K562 (cell line): Measurements from ENCODE around the gene CARMIL1. TPM values are rescaled to one million over a fixed set of nuclear protein-coding genes. Genes with fewer than 3 reads are reported as not detected.

ENCODE experiments used
- ATAC-seq: fragments of 200-7000 bp; cut with Tn5 transposase; 3 replicates; pipeline ENCODE4 v1.9.1; 2020; ENCODE audit warnings: moderate library complexity
- BruUV-seq: library from RNA; stranded (reverse); fragments of 400-500 nt; replicated peaks from 2 replicates; lab custom pipeline; 2021; lab: Mats Ljungman, UMichigan
- CTCF ChIA-PET: fragments of 300-600 bp; formaldehyde crosslinking; extraction: SDS; loops from one replicate; lab custom pipeline; 2021; ENCODE audit warnings: low intra/inter-chr PET ratio; lab: Yijun Ruan, JAX
- POLR2A ChIA-PET: fragments of 300-600, 350-650 bp; sonication (Branson Sonifier 250); formaldehyde crosslinking; extraction: SDS; loops from one replicate; lab custom pipeline; 2021; ENCODE audit warnings: antibody characterized with exemption, inconsistent platforms; lab: Yijun Ruan, JAX
- DNase-seq, 4 experiments: peaks; one replicate each; pipeline versions ENCODE4 v3.0.0 to v3.0.0-alpha.2; 2011 to 2018; ENCODE audit warnings: low spot score in 3 of 4, mixed read lengths in 3 of 4; ENCODE audit errors: extremely low read depth in 1 of 4
- FAIRE-seq: peaks from 2 replicates; lab custom pipeline; 2011; peaks lifted over from hg19 to GRCh38; lab: Jason Lieb, UNC
- H2AFZ ChIP-seq: 2 replicates; pipeline ENCODE4 v1.6.0; 2011; ENCODE audit warnings: low read depth, low read length, control low read depth, inconsistent platforms
- H3K27ac ChIP-seq: fragments of 200-600 bp; 3 replicates; pipeline ENCODE4 v1.8.0; 2011; ENCODE audit warnings: low read depth, mild to moderate bottlenecking, control low read depth, inconsistent platforms, low read length, moderate library complexity, mixed read lengths; ENCODE audit errors: extremely low read depth
- H3K27me3 ChIP-seq, 2 experiments: fragments of 300-600 bp in 1 of 2; 2 replicates in 1 of 2; 3 replicates in 1 of 2; pipeline versions ENCODE4 v1.6.0 to v1.8.0; 2011; ENCODE audit warnings: inconsistent platforms in 2 of 2, low read length in 2 of 2, mild to moderate bottlenecking in 1 of 2, mixed read lengths in 1 of 2, moderate library complexity in 1 of 2; ENCODE audit not compliant: control insufficient read depth in 2 of 2, insufficient read depth in 2 of 2
- H3K36me3 ChIP-seq: fragments of 300-600 bp; 3 replicates; pipeline ENCODE4 v1.8.0; 2011; ENCODE audit warnings: mild to moderate bottlenecking, low read length, inconsistent platforms; ENCODE audit not compliant: control insufficient read depth, insufficient read depth
- H3K4me1 ChIP-seq, 2 experiments: fragments of 200-600 bp in 1 of 2; replicated peaks in 1 of 2; 2 replicates in 1 of 2; 3 replicates in 1 of 2; pipeline versions ENCODE4 v1.5.1 to v1.8.0; 2011; ENCODE audit warnings: inconsistent platforms in 2 of 2, low read length in 2 of 2, mild to moderate bottlenecking in 1 of 2, mixed read lengths in 1 of 2, moderate library complexity in 1 of 2; ENCODE audit not compliant: control insufficient read depth in 2 of 2, insufficient read depth in 2 of 2
- H3K4me2 ChIP-seq: 2 replicates; pipeline ENCODE4 v1.6.1; 2011; ENCODE audit warnings: low read length, control low read depth, inconsistent platforms, mixed read lengths; ENCODE audit not compliant: insufficient read depth
- H3K4me3 ChIP-seq: fragments of 200-600 bp; sonication (generic), shearing (Covaris generic); 2 replicates; pipeline ENCODE4 v1.5.1; 2016; ENCODE audit warnings: control low read depth, inconsistent platforms
- H3K79me2 ChIP-seq: fragments of 200-600 bp; 3 replicates; pipeline ENCODE4 v1.8.0; 2011; ENCODE audit warnings: low read length, inconsistent platforms; ENCODE audit not compliant: control insufficient read depth, insufficient read depth
- H3K9ac ChIP-seq, 2 experiments: 2 replicates each; pipeline versions ENCODE4 v1.6.0 to v1.6.1; 2011; ENCODE audit warnings: low read depth in 2 of 2, low read length in 2 of 2, control low read depth in 1 of 2, inconsistent platforms in 1 of 2, mild to moderate bottlenecking in 1 of 2, mixed read lengths in 1 of 2; ENCODE audit not compliant: insufficient read depth in 1 of 2
- H3K9me1 ChIP-seq: one replicate; pipeline ENCODE4 v1.6.0; 2011; ENCODE audit warnings: inconsistent platforms, mild to moderate bottlenecking, low read length, moderate library complexity; ENCODE audit not compliant: control insufficient read depth, insufficient read depth
- H3K9me3 ChIP-seq: replicated peaks from 2 replicates; pipeline ENCODE4 v1.5.1; 2011; ENCODE audit warnings: low read depth, low read length, inconsistent platforms; ENCODE audit not compliant: control insufficient read depth, insufficient read depth
- H4K20me1 ChIP-seq: replicated peaks from 2 replicates; pipeline ENCODE4 v1.6.1; 2011; ENCODE audit warnings: low read length, inconsistent platforms, mixed read lengths; ENCODE audit not compliant: control insufficient read depth, insufficient read depth
- ATF7 ChIP-seq: fragments of 450-650 bp; IDR thresholded peaks from 2 replicates; pipeline ENCODE4 v1.7.1; 2014; ENCODE audit warnings: mild to moderate bottlenecking, moderate library complexity
- HDAC3 ChIP-seq: fragments of 450-650 bp; IDR thresholded peaks from 2 replicates; pipeline ENCODE4 v1.6.1; 2018; ENCODE audit warnings: borderline replicate concordance, mild to moderate bottlenecking, moderate library complexity; ENCODE audit not compliant: partially characterized antibody
- PML ChIP-seq: IDR thresholded peaks from 2 replicates; pipeline ENCODE4 v1.6.1; 2012; ENCODE audit warnings: low read length, inconsistent platforms
- PTRF ChIP-seq: fragments of 450-650 bp; IDR thresholded peaks from 2 replicates; pipeline ENCODE4 v1.6.1; 2016; ENCODE audit warnings: mild to moderate bottlenecking, missing genetic modification characterization, missing compliant biosample characterization
- SMARCA5 ChIP-seq: fragments of 450-650 bp; IDR thresholded peaks from 2 replicates; pipeline ENCODE4 v1.6.1; 2016
- ZNF76 ChIP-seq: fragments of 250-450 bp; sonication (Bioruptor Pico); IDR thresholded peaks from 2 replicates; pipeline ENCODE4 v1.4.0; 2020; ENCODE audit warnings: mild to moderate bottlenecking, moderate library complexity, borderline replicate concordance
- WGBS: fragments of 100-300 bp; shearing (Covaris generic); methylation state at CpG from one replicate; pipeline ENCODE4 v1.1.6; 2016; ENCODE audit warnings: low coverage, mixed read lengths; ENCODE audit not compliant: insufficient coverage; ENCODE audit errors: missing lambda C conversion rate; 5-methylcytosine and 5-hydroxymethylcytosine counted together
- in situ Hi-C: fragments of 300-500 bp; cut with MboI; formaldehyde crosslinking; loops from 4 replicates; pipeline ENCODE4 v1.15.0; 2018; ENCODE audit warnings: inconsistent platforms, mixed read lengths
- intact Hi-C: fragments of 100-400 bp; cut with micrococcal nuclease; formaldehyde crosslinking; loops from 2 replicates; pipeline ENCODE4 v1.14.2; 2022
- polyA plus RNA-seq, 8 experiments: library from polyadenylated mRNA; depleted of rRNA in 4 of 8; stranded (reverse) in 5 of 8; unstranded in 3 of 8; fragments of >200 nt; fragmentation: Nextera tagmentation in 2 of 8; fragmentation: Illumina TruSeq in 1 of 8; extraction: Ambion mirVana in 2 of 8; extraction: Trizol in 1 of 8; gene quantifications; 2 replicates each; pipeline versions ENCODE4 v1.2.1 to v1.2.3, GENCODE V29; 2011 to 2014; ENCODE audit warnings: inconsistent platforms in 1 of 8, missing spikeins in 1 of 8
- total RNA-seq, 7 experiments: library from RNA; depleted of rRNA in 6 of 7; stranded (reverse); fragments of >200 nt in 6 of 7; fragmentation: Illumina TruSeq in 2 of 7; extraction: Trizol in 2 of 7; gene quantifications; 2 replicates each; pipeline versions ENCODE4 v1.2.1 to v1.2.3, GENCODE V29; 2011 to 2021; ENCODE audit warnings: low replicate concordance in 1 of 7
- TF ChIP-seq, protein P1 (sequence below): sonication (generic); formaldehyde crosslinking; IDR thresholded peaks from 2 replicates; pipeline ENCODE4 v1.8.0; 2022; ENCODE audit warnings: missing genetic modification reagents, mild to moderate bottlenecking, borderline replicate concordance
- TF ChIP-seq, protein P2 (sequence below): fragments of 200-400 bp; formaldehyde crosslinking; IDR thresholded peaks from 2 replicates; pipeline ENCODE4 v1.6.1; 2017; ENCODE audit warnings: mild to moderate bottlenecking, low read depth, low read length, moderate library complexity

CARMIL1 gene
- total and polyA plus RNA-seq, 9 of the 15 experiments (the other 6 are each of a cell fraction or from before 2014, with no cell fraction given), result 0.04 to 0.32 (median 0.10) TPM; not detected in 1

GRCh38 chr6:25453288-25453687 lies 174.1 kb downstream of the CARMIL1 start (continued):
- no peak for TF ChIP-seq PML

- BruUV-seq, result no TSS peak
- no peak overlapping the region for H3K27ac ChIP-seq
- H3K4me3 ChIP-seq, result no peak overlapping the region
- H3K9me1 ChIP-seq, result no peaks in the 10 kb centered on the region
- CTCF ChIA-PET, result no interaction called here
- no peak overlapping the region for H2AFZ ChIP-seq
- no peaks in the 10 kb centered on the region for H4K20me1 ChIP-seq
- no peaks in the 10 kb centered on the region for H3K79me2 ChIP-seq
- H3K9me3 ChIP-seq, result no peaks in the 10 kb centered on the region
- TF ChIP-seq, protein P1, sequence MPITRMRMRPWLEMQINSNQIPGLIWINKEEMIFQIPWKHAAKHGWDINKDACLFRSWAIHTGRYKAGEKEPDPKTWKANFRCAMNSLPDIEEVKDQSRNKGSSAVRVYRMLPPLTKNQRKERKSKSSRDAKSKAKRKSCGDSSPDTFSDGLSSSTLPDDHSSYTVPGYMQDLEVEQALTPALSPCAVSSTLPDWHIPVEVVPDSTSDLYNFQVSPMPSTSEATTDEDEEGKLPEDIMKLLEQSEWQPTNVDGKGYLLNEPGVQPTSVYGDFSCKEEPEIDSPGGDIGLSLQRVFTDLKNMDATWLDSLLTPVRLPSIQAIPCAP, result no peak
- TF ChIP-seq PTRF (no peak), ZNF76 (CRISPR knock-in tag) (no peak), ATF7 (no peak), SMARCA5 (no peak), HDAC3 (no peak)
- TF ChIP-seq, protein P2, sequence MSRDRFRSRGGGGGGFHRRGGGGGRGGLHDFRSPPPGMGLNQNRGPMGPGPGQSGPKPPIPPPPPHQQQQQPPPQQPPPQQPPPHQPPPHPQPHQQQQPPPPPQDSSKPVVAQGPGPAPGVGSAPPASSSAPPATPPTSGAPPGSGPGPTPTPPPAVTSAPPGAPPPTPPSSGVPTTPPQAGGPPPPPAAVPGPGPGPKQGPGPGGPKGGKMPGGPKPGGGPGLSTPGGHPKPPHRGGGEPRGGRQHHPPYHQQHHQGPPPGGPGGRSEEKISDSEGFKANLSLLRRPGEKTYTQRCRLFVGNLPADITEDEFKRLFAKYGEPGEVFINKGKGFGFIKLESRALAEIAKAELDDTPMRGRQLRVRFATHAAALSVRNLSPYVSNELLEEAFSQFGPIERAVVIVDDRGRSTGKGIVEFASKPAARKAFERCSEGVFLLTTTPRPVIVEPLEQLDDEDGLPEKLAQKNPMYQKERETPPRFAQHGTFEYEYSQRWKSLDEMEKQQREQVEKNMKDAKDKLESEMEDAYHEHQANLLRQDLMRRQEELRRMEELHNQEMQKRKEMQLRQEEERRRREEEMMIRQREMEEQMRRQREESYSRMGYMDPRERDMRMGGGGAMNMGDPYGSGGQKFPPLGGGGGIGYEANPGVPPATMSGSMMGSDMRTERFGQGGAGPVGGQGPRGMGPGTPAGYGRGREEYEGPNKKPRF, result no peak
- ATAC-seq (no peak), FAIRE-seq (no peak), DNase-seq (no peak)
- H3K4me2 ChIP-seq, result no peak overlapping the region
- no peaks in the 10 kb centered on the region for H3K27me3 ChIP-seq
- intact Hi-C loops, result no loop called here
- POLR2A ChIA-PET, result interaction anchor here (0.8 kb wide), 1 partner anchor 337 kb away, joined by 3 read pairs; no protein-coding TSS in a partner anchor
- no peaks in the 10 kb centered on the region for H3K4me1 ChIP-seq
- H3K36me3 ChIP-seq, result no peaks in the 10 kb centered on the region
- WGBS, result 0% methylated on average over 1 of the region's 1 CpG
- no peak overlapping the region for H3K9ac ChIP-seq
- in situ Hi-C loops, result no loop called here
Measured at GRCh38 chr6:25454136-25454535, 175.0 kb downstream of the CARMIL1 start.
